ENCODE data around the gene LAP3. TPM values are rescaled to one million over a fixed set of nuclear protein-coding genes. Genes with fewer than 3 reads are reported as not detected.

The LAP3 gene
- total RNA-seq, 1 donor, result 128 TPM

GRCh38 chr4:17614416-17615299, 37.7 kb downstream of the LAP3 start, which contains the start of gene MED28:
TSS of gene MED28 (plus strand) at chr4:17614641. CDS start at chr4:17614655, 14 bp downstream.
- no peaks in the 10 kb centered on the region for H3K9me3 ChIP-seq (ENCODE audit: low read depth, low read length)
- peaks cover 20% of the 10 kb centered on the region for H3K4me1 ChIP-seq (ENCODE audit: insufficient read depth, low read length)
- no peak for TF ChIP-seq CTCF (IDR thresholded peaks at IDR 0.05; ENCODE audit: extremely low read depth, low read depth, low read length)
- no peaks in the 10 kb centered on the region for H3K27me3 ChIP-seq (ENCODE audit: insufficient read depth, low read length)
- peaks cover 47% of the 10 kb centered on the region for H4K20me1 ChIP-seq (ENCODE audit: insufficient read depth, low read length)
- H3K4me3 ChIP-seq (ENCODE audit: insufficient read depth, low read length), result peak within 1 kb of the TSS; percentile 88
- H3K79me2 ChIP-seq (ENCODE audit: insufficient read depth, low read length), result peaks cover 52% of the 10 kb centered on the region
- peak within 1 kb of the TSS; percentile 95 for H2AFZ ChIP-seq (ENCODE audit: low read length)
- peak within 1 kb of the TSS; percentile 100 for H3K4me2 ChIP-seq (ENCODE audit: insufficient read depth, low read length)
- DNase-seq (ENCODE audit: insufficient read length, low spot score, missing footprints), result peak; percentile 95
- peaks cover 7% of the 10 kb centered on the region for H3K36me3 ChIP-seq (ENCODE audit: insufficient read depth, low read length)
- peak within 1 kb of the TSS; percentile 90 for H3K27ac ChIP-seq (ENCODE audit: low read depth, low read length)

- no peak for DNase-seq (ENCODE audit: insufficient read length, low spot score, missing footprints)
- peaks cover 26% of the 10 kb centered on the region for H3K4me1 ChIP-seq (ENCODE audit: insufficient read depth, low read length)
- no peak overlapping the region for H3K27ac ChIP-seq (ENCODE audit: low read depth, low read length)
- H3K27me3 ChIP-seq (ENCODE audit: insufficient read depth, low read length), result no peaks in the 10 kb centered on the region
- H3K9me3 ChIP-seq (ENCODE audit: low read depth, low read length), result no peaks in the 10 kb centered on the region
- H3K36me3 ChIP-seq (ENCODE audit: insufficient read depth, low read length), result peaks cover 19% of the 10 kb centered on the region
- H3K79me2 ChIP-seq (ENCODE audit: insufficient read depth, low read length), result peaks cover 62% of the 10 kb centered on the region
- peaks cover 54% of the 10 kb centered on the region for H4K20me1 ChIP-seq (ENCODE audit: insufficient read depth, low read length)
- H3K4me2 ChIP-seq (ENCODE audit: insufficient read depth, low read length), result peak overlapping the region; percentile 48
- no peak overlapping the region for H2AFZ ChIP-seq (ENCODE audit: low read length)
- H3K4me3 ChIP-seq (ENCODE audit: insufficient read depth, low read length), result no peak overlapping the region
- TF ChIP-seq CTCF (IDR thresholded peaks at IDR 0.05; ENCODE audit: extremely low read depth, low read depth, low read length), result no peak
Observed at GRCh38 chr4:17616283-17616682, 39.3 kb downstream of the LAP3 start.

- peaks cover 81% of the 10 kb centered on the region for H3K79me2 ChIP-seq (ENCODE audit: insufficient read depth, low read length)
- peak overlapping the region; percentile 30 for H3K4me2 ChIP-seq (ENCODE audit: insufficient read depth, low read length)
- H3K27ac ChIP-seq (ENCODE audit: low read depth, low read length), result peak overlapping the region; percentile 50
- H3K4me1 ChIP-seq (ENCODE audit: insufficient read depth, low read length), result peaks cover 26% of the 10 kb centered on the region
- peaks cover 44% of the 10 kb centered on the region for H3K36me3 ChIP-seq (ENCODE audit: insufficient read depth, low read length)
- H3K9me3 ChIP-seq (ENCODE audit: low read depth, low read length), result no peaks in the 10 kb centered on the region
- no peaks in the 10 kb centered on the region for H3K27me3 ChIP-seq (ENCODE audit: insufficient read depth, low read length)
- no peak for TF ChIP-seq CTCF (IDR thresholded peaks at IDR 0.05; ENCODE audit: extremely low read depth, low read depth, low read length)
- no peak for DNase-seq (ENCODE audit: insufficient read length, low spot score, missing footprints)
- H3K4me3 ChIP-seq (ENCODE audit: insufficient read depth, low read length), result no peak overlapping the region
- peaks cover 59% of the 10 kb centered on the region for H4K20me1 ChIP-seq (ENCODE audit: insufficient read depth, low read length)
- H2AFZ ChIP-seq (ENCODE audit: low read length), result no peak overlapping the region
Observed at GRCh38 chr4:17618926-17619325, 41.9 kb downstream of the LAP3 start.

- no peak for TF ChIP-seq CTCF (IDR thresholded peaks at IDR 0.05; ENCODE audit: extremely low read depth, low read depth, low read length)
- peaks cover 26% of the 10 kb centered on the region for H3K4me1 ChIP-seq (ENCODE audit: insufficient read depth, low read length)
- H3K9me3 ChIP-seq (ENCODE audit: low read depth, low read length), result no peaks in the 10 kb centered on the region
- peak; percentile 60 for DNase-seq (ENCODE audit: insufficient read length, low spot score, missing footprints)
- H3K79me2 ChIP-seq (ENCODE audit: insufficient read depth, low read length), result peaks cover 86% of the 10 kb centered on the region
- peaks cover 50% of the 10 kb centered on the region for H3K36me3 ChIP-seq (ENCODE audit: insufficient read depth, low read length)
- H3K27ac ChIP-seq (ENCODE audit: low read depth, low read length), result peak overlapping the region; percentile 50
- H4K20me1 ChIP-seq (ENCODE audit: insufficient read depth, low read length), result peaks cover 59% of the 10 kb centered on the region
- H3K4me2 ChIP-seq (ENCODE audit: insufficient read depth, low read length), result peak overlapping the region; percentile 30
- H2AFZ ChIP-seq (ENCODE audit: low read length), result no peak overlapping the region
- no peaks in the 10 kb centered on the region for H3K27me3 ChIP-seq (ENCODE audit: insufficient read depth, low read length)
- H3K4me3 ChIP-seq (ENCODE audit: insufficient read depth, low read length), result no peak overlapping the region
Observed at GRCh38 chr4:17619416-17620105, 42.6 kb downstream of the LAP3 start.
